Endodermal cell (in vitro differentiated cells): ENCODE results near the gene ANKRD24. TPM values are rescaled to one million over a fixed set of nuclear protein-coding genes. Genes with fewer than 3 reads are reported as not detected.

Source experiments
- DNase-seq: peaks from one replicate; pipeline ENCODE4 v3.0.0-alpha.2; 2017
- H3K27ac ChIP-seq: 2 replicates; pipeline ENCODE4 v1.5.1; 2013; ENCODE audit warnings: mild to moderate bottlenecking, low read depth, low read length, moderate library complexity
- H3K27me3 ChIP-seq: 2 replicates; pipeline ENCODE4 v1.6.1; 2013; ENCODE audit warnings: mild to moderate bottlenecking, low read length, moderate library complexity; ENCODE audit not compliant: insufficient read depth, control insufficient read depth, poor library complexity, severe bottlenecking
- H3K36me3 ChIP-seq: 2 replicates; pipeline ENCODE4 v1.7.0; 2013; ENCODE audit warnings: mild to moderate bottlenecking, low read length, moderate library complexity; ENCODE audit not compliant: control insufficient read depth, insufficient read depth
- H3K4me1 ChIP-seq: one replicate; pipeline ENCODE4 v1.7.0; 2013; ENCODE audit warnings: low read length; ENCODE audit not compliant: control insufficient read depth, insufficient read depth
- H3K4me3 ChIP-seq: 2 replicates; pipeline ENCODE4 v1.5.1; 2013; ENCODE audit warnings: mild to moderate bottlenecking, low read length, moderate library complexity
- H3K9ac ChIP-seq: 2 replicates; pipeline ENCODE4 v1.6.1; 2013; ENCODE audit warnings: mild to moderate bottlenecking, low read length, moderate library complexity; ENCODE audit not compliant: poor library complexity, severe bottlenecking; ENCODE audit errors: extremely low read depth
- H3K9me3 ChIP-seq: 2 replicates; pipeline ENCODE4 v1.6.1; 2013; ENCODE audit warnings: mild to moderate bottlenecking, low read length, moderate library complexity; ENCODE audit not compliant: control insufficient read depth
- H3K27ac Mint-ChIP-seq: 2 replicates; pipeline ENCODE4 v1.8.0; 2020; ENCODE audit warnings: mixed read lengths
- H3K27me3 Mint-ChIP-seq: 2 replicates; pipeline ENCODE4 v1.8.0; 2021; ENCODE audit warnings: mild to moderate bottlenecking, mixed read lengths; ENCODE audit not compliant: insufficient read depth
- H3K36me3 Mint-ChIP-seq: 2 replicates; pipeline ENCODE4 v1.8.0; 2020; ENCODE audit warnings: low read depth, mixed read lengths
- H3K4me1 Mint-ChIP-seq: 2 replicates; pipeline ENCODE4 v1.8.0; 2020; ENCODE audit warnings: mixed read lengths
- H3K4me3 Mint-ChIP-seq: 2 replicates; pipeline ENCODE4 v1.8.0; 2020; ENCODE audit warnings: mild to moderate bottlenecking, moderate library complexity, mixed read lengths
- H3K9me3 Mint-ChIP-seq: 2 replicates; pipeline ENCODE4 v1.8.0; 2020; ENCODE audit warnings: mild to moderate bottlenecking, mixed read lengths
- CTCF ChIP-seq: fragments of 200-600 bp; sonication (generic); conservative IDR thresholded peaks from 2 replicates; pipeline ENCODE4 v1.5.0; 2021; ENCODE audit warnings: antibody characterized with exemption, mild to moderate bottlenecking
- WGBS, 2 experiments: methylation state at CpG; one replicate each; pipeline versions ENCODE4 v1.1.5 to v1.1.7; 2013; ENCODE audit warnings: missing lambda C conversion rate in 2 of 2, mixed read lengths in 1 of 2; ENCODE audit not compliant: insufficient coverage in 1 of 2, insufficient read length in 1 of 2; 5-methylcytosine and 5-hydroxymethylcytosine counted together
- total RNA-seq, 2 donors: library from RNA; stranded (reverse); fragmentation: NEBNext Ultra II Directional in 1 of 2; extraction: Animal tissue kit (Norgen Biotek cat#: 25700) in 1 of 2; gene quantifications; 2 replicates in 1 of 2; 3 replicates in 1 of 2; pipeline ENCODE4 v1.2.1, GENCODE V29; 2021

ANKRD24 gene
- total RNA-seq, 2 donors from 2014 or later = 0.77 to 2.0 TPM

- H3K27me3 ChIP-seq = no peaks in the 10 kb centered on the region
- H3K9me3 Mint-ChIP-seq = no peaks in the 10 kb centered on the region
- no peak overlapping the region for H3K4me3 Mint-ChIP-seq
- peaks cover 15% of the 10 kb centered on the region for H3K27me3 Mint-ChIP-seq
- H3K36me3 Mint-ChIP-seq = no peaks in the 10 kb centered on the region
- H3K36me3 ChIP-seq = no peaks in the 10 kb centered on the region
- WGBS, 2 experiments = 73 to 85% methylated on average over 7 of the region's 7 CpGs
- H3K4me1 Mint-ChIP-seq = no peaks in the 10 kb centered on the region
- no peak overlapping the region for H3K27ac ChIP-seq
- H3K9me3 ChIP-seq = no peaks in the 10 kb centered on the region
- no peak for DNase-seq
- no peak overlapping the region for H3K9ac ChIP-seq
- no peak for TF ChIP-seq CTCF
- H3K27ac Mint-ChIP-seq = no peak overlapping the region
- no peaks in the 10 kb centered on the region for H3K4me1 ChIP-seq
- no peak overlapping the region for H3K4me3 ChIP-seq
These were observed 20.9 kb upstream of the ANKRD24 start for GRCh38 chr19:4161415-4162077.

GRCh38 chr19:4164262-4164661 is 18.2 kb upstream of the ANKRD24 start:
- Histone ChIP-seq H3K27ac (no peak overlapping the region), H3K9ac (no peak overlapping the region), H3K27me3 (no peaks in the 10 kb centered on the region), H3K36me3 (no peaks in the 10 kb centered on the region), H3K9me3 (no peaks in the 10 kb centered on the region), H3K4me1 (no peaks in the 10 kb centered on the region), H3K4me3 (no peak overlapping the region)
- no peaks in the 10 kb centered on the region for H3K4me1 Mint-ChIP-seq
- H3K27ac Mint-ChIP-seq = no peak overlapping the region
- no peak for DNase-seq
- H3K27me3 Mint-ChIP-seq = peaks cover 27% of the 10 kb centered on the region
- no peak for TF ChIP-seq CTCF
- no peak overlapping the region for H3K4me3 Mint-ChIP-seq
- no peaks in the 10 kb centered on the region for H3K36me3 Mint-ChIP-seq
- H3K9me3 Mint-ChIP-seq = no peaks in the 10 kb centered on the region
- WGBS, 2 experiments = 57 to 71% methylated on average over 9 to 11 of the region's 11 CpGs

- Mint-ChIP-seq H3K27ac (no peak overlapping the region), H3K4me1 (no peaks in the 10 kb centered on the region), H3K27me3 (peaks cover 33% of the 10 kb centered on the region), H3K9me3 (no peaks in the 10 kb centered on the region), H3K36me3 (peaks cover 4% of the 10 kb centered on the region), H3K4me3 (no peak overlapping the region)
- Histone ChIP-seq H3K9me3 (no peaks in the 10 kb centered on the region), H3K4me3 (no peak overlapping the region), H3K36me3 (no peaks in the 10 kb centered on the region), H3K4me1 (no peaks in the 10 kb centered on the region), H3K27me3 (peaks cover 25% of the 10 kb centered on the region), H3K27ac (no peak overlapping the region), H3K9ac (no peak overlapping the region)
- WGBS, 2 experiments = 61 to 69% methylated on average over 9 to 22 of the region's 22 CpGs
- TF ChIP-seq CTCF = no peak
- DNase-seq = peak; percentile 48
These were observed 10.8 kb upstream of the ANKRD24 start for GRCh38 chr19:4171676-4172075.
